HG02852 (cell line): Measurements from ENCODE around the gene ITGB5.
"Not testable (repeated sequence)": the region's sequence is repeated elsewhere in the genome, so short reads cannot be mapped to it uniquely, and the experiment has no call there.

Source experiments
- ATAC-seq: cut with Tn5 transposase; IDR thresholded peaks from one replicate; pipeline ENCODE4 v1.9.1; 2021; ENCODE audit warnings: mild to moderate bottlenecking, moderate library complexity; ENCODE audit not compliant: unreplicated experiment

The ITGB5 gene

GRCh38 chr3:124789103-124789502 is 98.1 kb downstream of the ITGB5 start:
- ATAC-seq = not testable (repeated sequence)

GRCh38 chr3:124788254-124788745 is 98.9 kb downstream of the ITGB5 start:
- no peak for ATAC-seq

GRCh38 chr3:124787476-124788195 is 99.5 kb downstream of the ITGB5 start:
- ATAC-seq = no peak

- no peak for ATAC-seq
Observed at GRCh38 chr3:124786511-124787241, 100.5 kb downstream of the ITGB5 start.

- no peak for ATAC-seq
Observed at GRCh38 chr3:124785973-124786372, 101.2 kb downstream of the ITGB5 start.

DNA sequence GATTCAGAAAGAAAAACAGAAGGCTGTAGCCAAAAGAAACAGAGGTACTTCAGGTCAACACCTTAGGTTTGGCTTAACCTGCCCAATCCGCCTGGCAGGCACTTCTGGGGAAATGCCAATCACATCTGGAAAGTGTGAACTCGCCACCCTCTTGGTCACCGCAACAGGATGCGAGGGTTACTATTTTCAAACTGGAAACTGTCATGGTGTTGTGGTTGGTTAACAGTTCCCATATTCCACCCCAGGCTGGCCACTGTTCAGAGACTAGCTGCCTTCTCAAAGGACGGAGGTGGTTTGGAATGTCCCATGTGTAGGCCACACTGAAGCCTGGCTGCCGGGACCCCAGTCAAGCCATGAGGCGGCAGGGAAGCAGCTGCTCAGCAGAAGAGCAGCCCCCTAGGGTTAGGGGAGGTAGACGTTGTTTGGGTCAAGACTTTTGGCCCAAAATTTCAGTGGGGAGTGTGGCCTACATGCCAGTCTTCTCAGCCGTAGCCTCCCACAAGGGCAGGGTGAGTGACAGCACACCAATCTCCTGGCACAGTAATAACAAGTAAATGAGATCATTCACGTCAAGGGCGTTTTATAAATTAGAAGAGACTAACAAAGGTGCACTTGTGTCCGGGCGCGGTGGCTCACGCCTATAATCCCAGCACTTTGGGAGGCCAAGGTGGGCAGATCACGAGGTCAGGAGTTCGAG is 102.3 kb downstream of the ITGB5 start:
- no peak for ATAC-seq

DNA sequence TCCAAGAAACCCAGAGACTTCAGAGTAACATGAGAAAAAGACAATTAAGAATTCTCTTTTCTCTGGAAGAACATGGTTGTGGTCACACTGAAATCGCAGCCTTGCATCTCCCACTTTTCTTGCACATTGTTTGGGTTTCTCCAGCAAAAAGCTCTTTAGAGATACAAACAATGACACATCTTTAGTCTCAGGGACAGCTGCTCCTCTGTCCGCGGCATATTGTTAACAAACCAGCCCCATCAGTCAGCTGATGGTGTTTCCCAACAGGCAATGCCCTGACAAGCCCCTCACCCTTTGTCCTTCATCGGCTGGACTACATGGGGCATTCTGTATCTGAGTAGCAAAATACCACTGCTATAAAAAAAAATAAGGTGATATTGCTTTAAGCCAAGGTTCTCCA is 103.5 kb downstream of the ITGB5 start:
- no peak for ATAC-seq

- ATAC-seq = not testable (repeated sequence)
Observed at GRCh38 chr3:124782377-124782712, 104.8 kb downstream of the ITGB5 start.

GRCh38 chr3:124781476-124782376 is 105.4 kb downstream of the ITGB5 start:
- ATAC-seq = no peak

DNA sequence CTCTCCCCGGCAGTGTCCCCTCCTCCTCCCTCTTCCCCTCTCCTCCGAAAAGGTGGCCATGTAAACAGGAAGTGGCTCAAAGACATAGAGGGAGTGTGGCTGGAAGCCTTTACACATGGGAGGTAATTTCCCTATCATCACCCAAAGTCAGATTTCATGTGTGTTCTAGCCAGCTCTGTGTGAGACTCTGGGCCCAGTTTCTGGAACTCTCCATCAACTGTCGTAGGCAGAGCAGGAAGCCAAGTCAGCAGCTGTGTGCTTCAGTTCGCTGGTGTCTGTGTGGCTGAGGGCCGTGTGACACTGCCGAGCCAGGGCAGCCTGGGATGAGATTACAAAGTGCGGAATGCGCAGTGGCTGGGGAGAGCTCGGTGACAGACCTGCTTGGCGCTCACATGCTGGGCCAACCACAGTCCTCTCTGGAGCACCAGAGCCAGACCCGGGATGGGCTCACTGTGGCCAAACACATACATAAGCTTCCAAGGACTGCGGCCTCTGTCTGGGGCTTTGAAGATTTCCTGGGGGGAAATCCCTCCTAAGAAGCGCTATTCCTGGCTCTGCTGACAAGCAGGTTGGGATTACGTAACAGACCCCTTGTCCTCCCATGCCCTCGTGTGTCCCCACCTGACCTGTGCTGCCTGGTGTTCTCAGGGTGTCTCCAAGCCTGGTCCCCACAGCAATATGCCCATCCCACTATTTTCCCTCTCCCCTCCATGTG is 106.2 kb downstream of the ITGB5 start:
- no peak for ATAC-seq

DNA sequence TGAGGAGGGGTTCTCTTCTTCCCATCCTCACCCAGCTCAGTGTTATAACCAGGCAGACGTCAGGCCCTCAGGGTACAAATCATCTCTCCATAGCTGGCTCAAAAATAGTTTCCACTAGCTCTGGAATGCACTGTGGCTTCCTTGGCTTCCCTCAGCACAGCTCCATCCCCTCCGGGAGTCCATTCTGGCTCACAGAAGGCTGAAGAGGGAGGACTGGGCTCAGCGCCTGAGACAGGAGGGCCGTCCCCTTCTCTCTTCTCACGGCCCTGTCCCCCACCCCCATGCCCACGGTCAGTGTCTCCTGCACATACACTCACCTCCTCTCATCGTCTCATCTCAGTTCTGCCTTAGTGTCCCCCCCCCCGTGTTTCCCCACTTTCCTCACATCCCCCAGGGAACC is 106.8 kb downstream of the ITGB5 start:
- no peak for ATAC-seq

DNA sequence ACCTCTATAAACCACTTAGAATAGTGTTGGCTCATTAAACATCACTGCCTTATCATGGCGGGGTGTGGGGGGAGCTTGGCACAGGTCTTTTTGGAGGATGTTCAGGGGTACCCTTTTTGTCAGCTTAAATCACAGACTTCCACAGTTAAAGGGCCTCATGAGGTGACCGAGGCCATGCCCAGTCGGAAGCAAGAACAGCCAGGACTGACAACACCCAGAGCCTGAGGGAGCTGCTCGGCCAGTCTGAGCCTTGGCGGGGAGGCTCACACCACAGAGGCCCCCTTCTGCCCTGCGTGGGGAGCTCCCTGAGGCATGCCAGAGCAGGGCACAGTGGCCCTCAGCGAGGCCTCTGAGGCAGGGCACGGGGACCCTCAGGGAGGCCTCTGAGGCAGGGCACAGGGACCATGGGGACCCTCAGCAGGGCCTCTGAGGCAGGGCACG is 107.4 kb downstream of the ITGB5 start:
- no peak for ATAC-seq

DNA sequence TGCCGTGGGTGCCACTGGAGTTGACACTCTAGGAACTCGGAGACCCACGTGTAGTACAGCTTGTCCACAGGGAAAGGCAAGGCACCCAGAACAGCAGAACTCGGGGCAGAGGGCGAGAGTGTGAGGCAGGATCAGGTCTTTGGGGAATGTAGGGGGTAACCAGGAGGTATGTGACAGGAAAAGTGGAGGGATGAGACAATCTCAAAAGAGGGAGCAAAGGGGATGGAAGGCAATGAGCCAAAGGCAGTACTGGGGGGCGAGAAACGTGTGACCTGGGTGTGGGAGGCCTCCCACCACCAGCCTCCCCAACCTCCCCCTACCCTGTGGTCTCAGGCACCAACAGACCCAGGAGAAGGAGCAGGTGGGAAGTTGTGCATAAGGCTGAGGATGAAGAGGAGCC is 108.0 kb downstream of the ITGB5 start:
- no peak for ATAC-seq

DNA sequence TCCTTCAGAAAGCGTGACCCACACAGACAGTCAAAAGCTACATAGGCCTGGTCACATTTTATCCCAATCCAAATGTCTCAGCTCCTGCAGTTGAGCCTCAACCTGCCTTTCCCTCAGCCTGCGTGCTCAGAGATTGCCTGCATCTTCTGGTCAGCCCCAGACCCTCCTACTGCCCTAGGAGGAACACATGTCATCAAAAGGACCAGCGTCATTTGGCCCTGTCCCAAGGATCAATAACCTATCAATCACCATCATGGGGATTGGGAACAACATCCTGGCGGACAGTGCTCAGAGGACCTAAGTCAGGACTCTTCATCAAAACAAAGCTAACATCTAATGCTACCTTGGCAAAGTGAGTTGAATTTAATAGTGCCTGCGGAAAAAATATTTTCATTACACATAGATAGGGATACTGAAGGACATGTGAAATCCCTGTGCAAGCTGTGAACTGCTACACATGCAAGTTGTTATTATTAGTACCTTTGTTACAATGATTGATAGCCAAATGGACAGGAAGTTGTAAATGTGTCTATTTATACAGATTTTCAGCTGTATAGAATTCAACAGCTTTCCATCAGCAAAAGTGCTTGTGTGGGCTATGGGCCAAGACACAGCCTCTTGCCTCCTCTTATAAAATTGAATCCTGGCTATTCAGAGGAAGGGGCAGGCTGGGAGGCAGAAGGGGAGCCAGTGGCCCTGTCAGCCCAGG is 109.2 kb downstream of the ITGB5 start:
- ATAC-seq = no peak

- ATAC-seq = no peak
Observed at GRCh38 chr3:124776856-124777255, 110.3 kb downstream of the ITGB5 start.

DNA sequence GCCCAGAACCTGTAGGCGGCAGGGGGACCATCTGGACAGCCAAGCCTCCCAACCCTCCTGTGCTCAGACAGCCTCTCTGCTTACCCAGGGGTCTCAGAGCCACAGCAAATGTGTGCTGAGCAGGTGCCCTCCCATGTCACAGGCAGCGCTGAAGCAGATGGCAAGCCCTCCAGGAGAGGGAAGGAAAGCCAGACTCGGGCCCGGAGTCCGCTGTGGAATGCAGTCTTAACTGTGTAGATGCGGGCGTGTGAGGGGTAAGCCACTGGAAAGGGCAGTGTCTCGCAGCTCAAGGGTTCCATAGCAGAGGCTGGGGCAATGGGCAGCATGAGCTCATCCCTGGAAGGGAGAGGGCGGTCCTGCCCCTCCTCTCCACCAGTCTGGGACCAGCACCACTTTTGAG is 111.3 kb downstream of the ITGB5 start:
- ATAC-seq = no peak

DNA sequence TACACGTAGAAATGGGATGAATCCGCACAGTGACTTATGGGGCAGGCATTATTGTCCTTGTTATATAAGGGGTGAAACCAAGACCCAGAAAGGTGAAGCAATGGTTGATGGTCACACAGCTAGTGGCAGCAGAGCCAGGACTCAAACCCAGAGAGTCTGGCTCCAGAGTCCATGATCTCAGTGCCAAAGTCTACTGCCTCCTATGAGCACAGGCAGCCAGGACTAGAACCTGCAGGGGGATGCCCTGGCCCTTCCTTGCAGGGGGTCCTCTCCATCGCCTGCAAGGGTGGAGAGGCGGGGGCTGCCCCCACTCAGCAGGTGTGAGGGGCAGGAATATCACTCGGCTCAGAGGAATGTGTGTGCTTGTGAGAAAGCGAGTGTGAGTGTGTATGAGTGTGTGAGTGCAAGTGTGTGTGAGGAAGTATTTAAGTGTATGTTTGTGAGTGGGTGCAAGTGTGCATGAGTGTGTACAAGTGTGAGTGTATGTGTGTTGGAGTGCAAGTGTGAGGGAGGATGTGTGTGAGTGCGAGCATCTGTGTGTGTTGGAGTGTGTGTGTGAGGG is 112.2 kb downstream of the ITGB5 start:
- no peak for ATAC-seq

GRCh38 chr3:124774327-124774718 is 112.8 kb downstream of the ITGB5 start:
- no peak for ATAC-seq
